T-helper 2 cell treated with Interferon-gamma antibody and Interleukin-4, amounts not matched to agents 100 ng/mL and 5 ng/mL, for 36 hours (primary cell): ENCODE measurements around the gene CTAGE6. TPM values are rescaled to one million over a fixed set of nuclear protein-coding genes. Genes with fewer than 3 reads are reported as not detected.
"Not testable (repeated sequence)": the region's sequence is repeated elsewhere in the genome, so short reads cannot be mapped to it uniquely, and the experiment has no call there.

Experiments used
- intact Hi-C: fragments of 100-400 bp; cut with micrococcal nuclease; formaldehyde crosslinking; loops from one replicate; pipeline ENCODE4 v1.15.1; 2023
- total RNA-seq: library from RNA; stranded (reverse); gene quantifications from 2 replicates; pipeline ENCODE4 v1.2.3, GENCODE V29; 2022

Gene CTAGE6
- total RNA-seq, result 0.98 and 1.2 TPM in 2 replicates

DNA sequence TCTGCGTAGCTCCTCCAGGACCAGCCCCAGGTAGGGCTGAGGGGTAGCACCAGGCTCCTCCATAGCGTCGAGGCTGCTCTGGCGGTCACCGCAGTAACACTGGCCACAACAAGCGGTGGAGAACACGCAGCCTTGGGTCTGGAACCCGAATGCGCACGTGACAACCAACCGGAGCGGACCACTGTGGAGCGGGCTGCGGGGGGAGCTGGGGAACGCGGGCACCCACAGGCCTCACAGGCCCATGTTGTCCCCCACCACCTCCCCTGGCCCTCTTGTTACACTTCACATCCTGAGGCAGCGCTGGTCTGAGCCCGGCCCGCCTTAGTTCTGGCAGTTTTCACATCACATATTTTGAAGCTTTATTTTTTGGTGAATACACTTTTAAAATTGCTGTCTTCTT is at the start of gene CTAGE6:
TSS of gene CTAGE6 (minus strand) at position 101 of the 400 bp plus-strand sequence. CDS start at position 63, 38 bp downstream.
- intact Hi-C loops, result not testable (repeated sequence)

GRCh38 chr7:143806664-143807071 is 49.2 kb upstream of the CTAGE6 start:
- intact Hi-C loops, result not testable (repeated sequence)

- intact Hi-C loops, result not testable (repeated sequence)
Observed at GRCh38 chr7:143797896-143798290, 40.4 kb upstream of the CTAGE6 start.

DNA sequence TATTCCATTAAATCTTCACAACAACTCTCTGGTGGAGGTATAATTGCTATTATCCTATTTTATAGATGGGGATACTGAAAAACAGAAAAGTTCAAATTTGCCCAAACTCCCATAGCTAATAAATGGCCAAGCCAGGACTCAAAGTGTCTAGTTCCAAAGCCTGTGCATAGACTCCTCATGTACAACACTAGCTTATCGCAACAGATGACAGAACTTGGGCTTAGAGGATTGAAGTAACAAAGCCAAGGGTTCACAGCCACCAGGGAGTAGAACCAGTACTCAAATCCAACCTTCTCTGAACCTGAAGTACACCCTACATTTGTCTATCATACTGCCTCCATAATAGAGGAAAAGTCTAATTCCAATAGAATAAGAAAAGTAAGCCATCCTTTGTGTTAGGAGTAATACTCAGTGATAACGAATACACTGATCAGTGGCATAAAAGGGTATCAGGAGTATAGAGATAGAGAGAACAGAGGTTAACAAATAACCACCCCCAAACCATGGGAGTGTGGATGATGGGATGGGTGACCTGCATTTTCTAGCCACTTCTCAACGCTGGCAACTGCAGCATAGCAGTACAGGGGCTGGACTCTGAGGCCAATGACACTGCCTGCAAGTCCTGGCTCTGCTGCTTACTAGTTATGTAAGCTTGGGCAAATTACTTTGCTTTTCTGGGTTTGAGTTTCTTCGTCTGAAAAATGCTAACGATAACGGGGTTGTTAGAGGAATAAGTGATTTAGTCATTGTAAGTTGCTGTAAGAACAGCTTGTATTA is 39.8 kb upstream of the CTAGE6 start:
- intact Hi-C loops, result not testable (repeated sequence)

DNA sequence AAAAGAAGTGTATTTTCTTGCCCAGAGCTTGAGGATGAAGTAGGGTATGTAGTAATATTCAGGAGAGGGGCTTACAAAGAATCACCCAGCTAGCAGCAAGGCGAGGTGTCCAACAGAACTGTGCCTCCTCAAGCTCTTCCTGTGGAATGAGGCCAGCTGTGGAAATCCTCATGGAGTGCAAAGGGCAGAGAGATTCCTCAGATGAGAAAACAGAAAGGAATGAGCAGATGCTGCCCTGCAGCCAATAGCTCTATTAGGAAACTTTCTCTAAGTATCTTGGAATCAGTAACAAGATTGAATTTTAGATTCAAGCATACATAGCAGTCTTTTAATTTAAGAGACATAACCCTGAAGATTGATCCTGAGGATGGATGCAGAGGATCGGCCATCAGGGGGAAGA is 38.2 kb upstream of the CTAGE6 start:
- intact Hi-C loops, result not testable (repeated sequence)

DNA sequence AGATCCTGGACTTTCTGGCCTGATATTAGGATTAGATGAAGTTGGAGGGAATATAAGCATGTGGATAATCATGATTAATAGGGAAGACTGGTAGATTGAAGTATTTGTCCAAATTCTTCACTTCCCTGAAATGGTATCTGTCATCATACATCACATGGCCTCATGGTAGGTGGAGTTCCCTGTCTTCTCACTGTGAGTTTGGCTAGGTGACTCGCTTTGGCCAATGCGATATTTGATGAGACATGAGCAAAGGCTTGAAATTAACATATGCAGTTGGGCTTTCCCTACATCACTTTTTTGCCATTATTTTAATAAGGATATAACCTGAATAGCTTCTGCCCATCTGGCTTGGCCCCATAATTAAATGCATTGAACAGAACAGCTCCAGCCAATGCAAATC is 35.1 kb upstream of the CTAGE6 start:
- intact Hi-C loops, result not testable (repeated sequence)

DNA sequence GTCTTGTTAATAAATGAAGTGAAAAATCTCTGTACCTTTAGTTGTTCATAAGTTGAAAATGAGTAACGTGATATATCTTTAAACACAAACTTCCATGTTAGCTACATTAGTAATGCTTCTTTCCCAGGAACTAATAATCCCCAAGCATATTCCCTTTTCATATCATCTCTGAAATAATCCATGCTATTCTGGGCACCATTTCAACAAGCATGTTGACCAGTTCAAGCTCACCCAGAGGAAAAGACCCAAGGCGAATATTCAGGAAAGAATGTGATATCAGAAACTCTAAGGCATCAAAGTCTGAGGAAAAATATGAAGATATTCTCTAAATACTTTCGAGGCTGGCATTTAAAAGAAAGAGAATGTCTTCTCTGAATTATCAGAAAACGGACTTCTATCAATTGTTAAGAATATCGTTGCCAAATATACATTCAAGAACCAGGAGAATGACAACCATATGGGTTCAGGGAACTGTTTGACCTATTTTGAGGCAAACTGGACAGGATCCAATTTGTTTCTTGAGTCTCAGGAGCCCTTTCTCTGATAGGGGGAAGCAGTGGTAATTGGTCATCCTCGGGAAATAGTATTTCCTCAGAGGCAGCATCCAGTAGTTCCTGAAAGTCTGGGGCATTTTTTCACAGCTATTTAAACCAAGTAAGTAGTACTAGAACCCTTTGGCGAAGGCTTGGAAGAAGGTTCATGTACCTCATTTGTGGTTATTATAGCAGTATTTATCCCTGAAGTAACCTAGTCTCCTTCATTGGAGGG is 28.1 kb upstream of the CTAGE6 start:
- intact Hi-C loops, result not testable (repeated sequence)

GRCh38 chr7:143779591-143779990 is 22.1 kb upstream of the CTAGE6 start:
- intact Hi-C loops, result not testable (repeated sequence)

- intact Hi-C loops, result not testable (repeated sequence)
Observed at GRCh38 chr7:143772738-143773468, 15.4 kb upstream of the CTAGE6 start.

DNA sequence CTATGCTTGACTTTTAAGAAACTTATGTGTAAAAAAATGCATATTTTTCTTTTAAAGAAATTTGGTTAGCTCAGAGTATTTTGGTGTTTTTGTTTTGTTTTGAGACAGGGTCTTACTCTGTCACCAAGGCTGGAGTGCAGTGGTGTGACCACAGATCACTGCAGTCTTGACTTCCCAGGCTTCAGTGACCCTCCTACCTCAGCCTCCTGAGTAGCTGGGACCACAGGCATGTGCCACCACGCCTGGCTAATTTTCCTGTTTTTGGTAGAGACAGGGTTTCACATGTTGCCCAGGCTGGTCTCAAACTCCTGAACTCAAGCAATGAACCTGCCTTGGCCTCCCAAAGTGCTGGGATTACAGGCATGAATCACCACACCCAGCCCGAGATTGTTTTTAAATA is 10.0 kb upstream of the CTAGE6 start:
- intact Hi-C loops, result not testable (repeated sequence)

DNA sequence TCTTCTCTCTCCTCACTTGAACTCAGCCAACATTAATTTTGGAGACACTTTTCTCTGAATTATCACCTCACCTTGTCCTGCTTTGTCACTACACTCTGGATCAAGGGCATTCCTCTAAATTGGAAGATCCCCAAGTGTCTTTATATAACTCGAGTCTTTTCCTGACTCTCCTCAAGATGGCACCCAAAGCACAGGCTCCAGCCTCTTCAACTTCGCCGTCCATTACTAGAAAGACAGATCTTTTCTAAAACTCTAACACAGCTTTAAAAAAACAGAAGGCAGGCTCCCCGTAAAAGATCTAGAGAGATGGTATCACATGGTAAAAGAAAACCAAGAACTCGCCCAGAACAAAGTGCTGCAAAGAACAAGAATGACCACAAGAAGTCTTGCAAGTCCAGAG is 8.2 kb upstream of the CTAGE6 start:
- intact Hi-C loops, result not testable (repeated sequence)

DNA sequence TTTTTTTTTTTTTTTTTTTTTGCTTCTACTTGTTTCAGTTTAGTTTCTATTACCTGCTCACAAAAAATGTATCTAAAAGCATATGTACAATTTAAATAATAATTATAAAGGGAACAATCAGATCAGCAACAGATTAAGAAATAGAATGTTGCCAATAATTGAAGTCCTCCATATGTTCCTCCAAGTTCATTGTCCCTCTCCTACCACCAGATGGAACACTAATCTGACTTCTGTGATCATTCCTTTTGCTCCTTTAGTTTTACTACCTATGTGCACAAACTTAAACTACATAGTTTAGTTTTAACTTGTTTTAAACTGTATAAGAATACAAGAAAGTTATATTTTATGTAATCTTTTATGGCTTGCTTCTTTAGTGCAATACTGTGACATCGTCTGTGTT is 5.6 kb upstream of the CTAGE6 start:
- intact Hi-C loops, result not testable (repeated sequence)

DNA sequence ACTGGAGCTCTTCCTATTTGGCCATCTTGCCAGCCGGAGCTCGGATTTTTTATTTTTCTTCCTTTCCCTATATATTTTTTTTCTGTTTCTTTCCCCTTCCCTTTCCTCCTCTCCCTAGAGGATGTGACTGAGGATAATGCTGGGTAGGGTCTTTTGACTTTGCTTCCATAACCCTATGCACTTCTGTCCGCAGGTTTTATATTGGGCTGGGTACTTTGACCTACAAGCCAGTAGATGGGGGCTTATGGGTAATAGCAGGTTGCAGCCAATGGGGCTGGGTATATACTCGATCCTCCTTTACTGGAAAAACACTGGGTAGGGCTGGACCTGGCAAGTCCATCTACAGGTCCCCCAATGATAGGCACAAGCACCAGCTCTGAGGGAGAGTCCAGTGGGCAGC is 12.2 kb downstream of the CTAGE6 start:
- intact Hi-C loops, result not testable (repeated sequence)

GRCh38 chr7:143737037-143737819 is 20.3 kb downstream of the CTAGE6 start:
- intact Hi-C loops, result not testable (repeated sequence)

- intact Hi-C loops, result no loop called here
Observed at GRCh38 chr7:143735962-143736361, 21.5 kb downstream of the CTAGE6 start.

- intact Hi-C loops, result no loop called here
Observed at GRCh38 chr7:143733876-143734275, 23.6 kb downstream of the CTAGE6 start.

DNA sequence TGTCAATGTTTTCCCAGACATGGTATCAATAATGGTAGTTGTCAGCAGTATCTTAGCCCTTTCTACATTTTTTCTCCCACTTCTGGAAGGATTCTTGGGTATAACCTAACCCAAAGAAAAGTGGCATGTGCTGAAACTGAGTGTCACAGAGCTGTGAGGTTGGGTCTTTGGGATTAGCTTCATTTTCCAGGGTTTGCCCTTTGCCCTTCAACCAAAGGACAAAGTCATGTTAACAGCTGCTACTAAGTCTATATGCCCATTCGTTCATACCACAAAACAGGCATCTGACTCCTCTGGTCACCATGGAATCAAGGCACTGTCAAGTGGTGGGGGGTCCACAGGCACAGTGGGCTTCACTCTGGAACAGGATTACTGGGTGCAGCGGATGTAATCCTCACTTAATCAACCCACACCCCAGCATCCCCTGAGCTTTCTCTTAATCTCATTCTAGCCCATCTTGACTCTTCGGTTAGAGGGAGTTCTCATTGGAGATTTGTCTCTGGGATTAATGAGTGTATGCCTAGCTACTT is 29.1 kb downstream of the CTAGE6 start:
- intact Hi-C loops, result no loop called here

- intact Hi-C loops, result not testable (repeated sequence)
Observed at GRCh38 chr7:143727561-143727960, 29.9 kb downstream of the CTAGE6 start.

GRCh38 chr7:143726143-143726542 is 31.4 kb downstream of the CTAGE6 start:
- intact Hi-C loops, result not testable (repeated sequence)

GRCh38 chr7:143720335-143720734 is 37.2 kb downstream of the CTAGE6 start:
- intact Hi-C loops, result not testable (repeated sequence)
